HG03097 (cell line): Measurements from ENCODE around the gene RABGAP1L.
"Not testable (repeated sequence)": the region's sequence is repeated elsewhere in the genome, so short reads cannot be mapped to it uniquely, and the experiment has no call there.

Experiments
- ATAC-seq: cut with Tn5 transposase; IDR thresholded peaks from one replicate; pipeline ENCODE4 v1.9.1; 2021; ENCODE audit not compliant: unreplicated experiment, low FRiP score

Gene RABGAP1L

GRCh38 chr1:175044591-175044990 is 885.3 kb downstream of the RABGAP1L start:
- ATAC-seq = not testable (repeated sequence)
